Neuronal stem cell (in vitro differentiated cells): Measurements from ENCODE around the gene CCDC184. TPM values are rescaled to one million over a fixed set of nuclear protein-coding genes. Genes with fewer than 3 reads are reported as not detected.

Experiments
- DNase-seq: peaks from one replicate; pipeline ENCODE4 v3.0.0-alpha.2; 2013; ENCODE audit warnings: low spot score
- H2AFZ ChIP-seq: one replicate; pipeline ENCODE4 v1.6.1; 2013; ENCODE audit warnings: mild to moderate bottlenecking, low read length, inconsistent platforms
- H2AK5ac ChIP-seq: 2 replicates; pipeline ENCODE4 v1.6.1; 2013; ENCODE audit warnings: low read depth, mild to moderate bottlenecking, inconsistent platforms, low read length, moderate library complexity, mixed read lengths
- H2BK120ac ChIP-seq: 2 replicates; pipeline ENCODE4 v1.6.1; 2013; ENCODE audit warnings: low read depth, mild to moderate bottlenecking, inconsistent platforms, low read length, moderate library complexity, mixed read lengths
- H2BK12ac ChIP-seq: one replicate; pipeline ENCODE4 v1.6.1; 2013; ENCODE audit warnings: low read length, inconsistent platforms
- H2BK15ac ChIP-seq: 2 replicates; pipeline ENCODE4 v1.6.1; 2013; ENCODE audit warnings: mild to moderate bottlenecking, low read length, inconsistent platforms, mixed read lengths
- H2BK5ac ChIP-seq: one replicate; pipeline ENCODE4 v1.6.1; 2013; ENCODE audit warnings: inconsistent platforms, mild to moderate bottlenecking, low read length, moderate library complexity
- H3K14ac ChIP-seq: one replicate; pipeline ENCODE4 v1.6.1; 2013; ENCODE audit warnings: low read length, inconsistent platforms
- H3K18ac ChIP-seq: 2 replicates; pipeline ENCODE4 v1.6.1; 2013; ENCODE audit warnings: low read length, inconsistent platforms
- H3K23ac ChIP-seq: 2 replicates; pipeline ENCODE4 v1.6.1; 2013; ENCODE audit warnings: low read depth, mild to moderate bottlenecking, mixed read lengths, low read length, inconsistent platforms; ENCODE audit not compliant: poor library complexity
- H3K27ac ChIP-seq: replicated peaks from 3 replicates; pipeline ENCODE4 v1.5.1; 2013; ENCODE audit warnings: low read length, inconsistent platforms
- H3K27me3 ChIP-seq, 3 experiments: 2 replicates each; pipeline ENCODE4 v1.6.1; 2013; ENCODE audit warnings: low read length in 3 of 3, mild to moderate bottlenecking in 2 of 3, inconsistent platforms in 1 of 3, low read depth in 1 of 3, mixed read lengths in 1 of 3, moderate library complexity in 1 of 3; ENCODE audit not compliant: control insufficient read depth in 3 of 3, insufficient read depth in 3 of 3
- H3K36me3 ChIP-seq, 2 donors: replicated peaks in 1 of 2; 2 replicates each; pipeline ENCODE4 v1.6.1; 2013; ENCODE audit warnings: low read length in 2 of 2; ENCODE audit not compliant: control insufficient read depth in 2 of 2, insufficient read depth in 2 of 2
- H3K4ac ChIP-seq: 2 replicates; pipeline ENCODE4 v1.6.1; 2013; ENCODE audit warnings: inconsistent platforms, mild to moderate bottlenecking, low read length, moderate library complexity
- H3K4me1 ChIP-seq, 2 donors: 1 replicate in 1 of 2; 2 replicates in 1 of 2; pipeline ENCODE4 v1.6.1; 2013; ENCODE audit warnings: low read length in 2 of 2, low read depth in 1 of 2; ENCODE audit not compliant: control insufficient read depth in 2 of 2, insufficient read depth in 1 of 2
- H3K4me2 ChIP-seq: one replicate; pipeline ENCODE4 v1.6.1; 2013; ENCODE audit warnings: mild to moderate bottlenecking, low read length, inconsistent platforms; ENCODE audit not compliant: insufficient read depth, poor library complexity, severe bottlenecking
- H3K4me3 ChIP-seq, 2 donors: 2 replicates each; pipeline ENCODE4 v1.5.1; 2013; ENCODE audit warnings: low read length in 2 of 2, mild to moderate bottlenecking in 2 of 2, inconsistent platforms in 1 of 2, moderate library complexity in 1 of 2
- H3K79me1 ChIP-seq: one replicate; pipeline ENCODE4 v1.6.1; 2013; ENCODE audit warnings: low read depth, mild to moderate bottlenecking, inconsistent platforms, low read length, moderate library complexity
- H3K9ac ChIP-seq: one replicate; pipeline ENCODE4 v1.6.1; 2013; ENCODE audit warnings: mild to moderate bottlenecking, low read depth, low read length, inconsistent platforms; ENCODE audit not compliant: poor library complexity
- H3K9me3 ChIP-seq, 2 donors: replicated peaks in 1 of 2; 2 replicates each; pipeline versions ENCODE3 to v1.6.1; 2013; ENCODE audit warnings: low read length in 2 of 2, mild to moderate bottlenecking in 2 of 2, inconsistent platforms in 1 of 2, low read depth in 1 of 2, mixed read lengths in 1 of 2, moderate library complexity in 1 of 2; ENCODE audit not compliant: control insufficient read depth in 2 of 2, insufficient read depth in 1 of 2
- H4K8ac ChIP-seq: one replicate; pipeline ENCODE4 v1.6.1; 2013; ENCODE audit warnings: low read depth, mild to moderate bottlenecking, inconsistent platforms, low read length, moderate library complexity
- H4K91ac ChIP-seq: one replicate; pipeline ENCODE4 v1.6.1; 2013; ENCODE audit warnings: low read length, low read depth, mild to moderate bottlenecking, inconsistent platforms; ENCODE audit not compliant: poor library complexity
- WGBS, 2 donors: extraction: QIAGEN DNeasy Blood & Tissue Kit; methylation state at CpG; one replicate each; pipeline ENCODE4 v1.1.7; 2013; ENCODE audit warnings: missing lambda C conversion rate in 2 of 2, mixed read lengths in 1 of 2; ENCODE audit not compliant: insufficient read length in 2 of 2, insufficient replicate concordance in 1 of 2; ENCODE audit errors: extremely low coverage in 2 of 2; 5-methylcytosine and 5-hydroxymethylcytosine counted together
- polyA plus RNA-seq, 2 experiments: library from polyadenylated mRNA; stranded (reverse); fragments of 200-250 nt; gene quantifications; one replicate each; pipeline ENCODE4 v1.2.3, GENCODE V29; 2013

The CCDC184 gene
- polyA plus RNA-seq (2013, experiment 1 of 2) = 3.2 TPM
- 3.0 TPM for polyA plus RNA-seq (2013, experiment 2 of 2)

DNA sequence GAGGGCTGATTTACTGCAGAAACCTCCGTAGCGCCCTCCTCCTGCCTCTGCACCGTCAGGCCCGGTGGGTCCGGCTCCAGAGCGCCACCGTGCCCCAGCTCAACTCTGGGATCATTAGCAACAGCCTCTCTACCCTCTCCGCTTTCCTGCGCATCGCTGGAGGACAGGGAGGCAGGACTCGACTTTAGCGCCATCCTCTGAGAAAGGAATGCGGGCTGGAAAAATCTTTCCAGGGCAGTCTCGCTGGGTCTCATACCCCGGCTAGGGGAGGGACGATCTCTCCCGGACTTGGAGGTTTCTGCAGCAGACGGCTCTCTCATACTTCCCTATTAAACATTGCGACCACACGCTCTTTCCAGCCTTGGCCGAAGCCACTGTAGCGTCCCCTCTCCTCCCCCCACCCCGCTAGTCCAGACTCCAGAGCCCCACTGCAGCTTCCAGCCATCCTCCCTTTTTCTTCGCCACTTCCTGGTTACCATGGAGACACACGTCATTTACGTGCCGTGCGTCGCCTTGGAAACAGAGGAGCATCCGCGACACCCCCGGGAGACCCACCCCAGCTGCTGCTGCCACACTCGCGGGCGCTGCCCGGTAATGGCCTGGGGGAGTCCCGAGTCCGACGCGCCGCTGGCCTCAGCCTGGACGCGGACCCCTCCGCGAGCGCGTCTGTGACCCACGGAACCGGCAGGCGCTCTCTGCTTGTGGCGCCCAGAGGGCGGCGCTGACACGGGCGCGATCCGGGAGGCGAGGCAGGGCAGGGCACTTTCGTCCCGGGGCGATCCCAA lies at the start of gene CCDC184:
Gene CCDC184, plus strand, starts transcription at position 554 of the 785 bp plus-strand sequence. CDS start 479 bp downstream, outside the sequence.
- peak; percentile 86 for DNase-seq
- Histone ChIP-seq H2BK15ac (no peak within 1 kb of the TSS), H3K27ac (peak within 1 kb of the TSS; percentile 84), H3K79me1 (no peaks in the 10 kb centered on the region), H2BK120ac (peak within 1 kb of the TSS; percentile 53), H3K4ac (no peak within 1 kb of the TSS), H2AFZ (peak within 1 kb of the TSS; percentile 93), H3K18ac (peak within 1 kb of the TSS; percentile 84), H3K4me2 (peak within 1 kb of the TSS; percentile 85), H3K14ac (no peak within 1 kb of the TSS), H4K8ac (no peak within 1 kb of the TSS), H3K4me3 (peak within 1 kb of the TSS; percentile 65 to 95), H3K9me3 (no peaks in the 10 kb centered on the region), H4K91ac (no peak within 1 kb of the TSS), H3K36me3 (no peaks in the 10 kb centered on the region), H3K23ac (no peak within 1 kb of the TSS), H2BK5ac (peak within 1 kb of the TSS; percentile 32), H2AK5ac (peak within 1 kb of the TSS; percentile 21), H3K4me1 (peaks cover 15 to 23% of the 10 kb centered on the region in 2 donors), H3K27me3 (peaks cover 0 to 21% (median 8%) of the 10 kb centered on the region in 3 experiments), H3K9ac (peak within 1 kb of the TSS; percentile 27), H2BK12ac (no peak within 1 kb of the TSS)
- WGBS, 2 donors = no CpG with 5 or more reads among the region's 61 CpGs

DNA sequence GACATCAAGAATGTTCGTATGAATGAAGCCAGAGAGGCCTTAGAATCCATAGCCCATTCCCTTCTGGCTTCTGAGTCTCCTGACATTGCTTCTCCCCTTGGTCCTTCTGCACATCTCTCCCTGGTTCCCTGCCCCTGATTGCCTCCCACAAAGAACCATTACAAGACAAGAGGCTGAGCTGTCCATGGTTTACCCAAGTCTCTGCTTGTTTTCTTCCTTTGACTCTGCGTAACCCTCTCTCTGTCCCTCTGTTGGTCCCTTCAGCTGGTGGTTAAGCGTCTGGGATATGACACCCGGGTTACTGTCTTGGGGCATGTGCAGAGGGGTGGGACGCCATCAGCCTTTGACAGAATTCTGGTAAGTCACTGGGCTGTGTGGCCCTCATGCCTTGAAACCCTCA lies 48.4 kb upstream of the CCDC184 start:
- DNase-seq = no peak
- H2BK120ac ChIP-seq = no peak overlapping the region
- H3K23ac ChIP-seq = no peak overlapping the region
- H3K79me1 ChIP-seq = no peaks in the 10 kb centered on the region
- H3K4ac ChIP-seq = no peak overlapping the region
- no peak overlapping the region for H3K18ac ChIP-seq
- H2AFZ ChIP-seq = no peak overlapping the region
- no peak overlapping the region for H2BK5ac ChIP-seq
- no peak overlapping the region for H3K9ac ChIP-seq
- no peak overlapping the region for H2BK15ac ChIP-seq
- no peaks in the 10 kb centered on the region for H3K9me3 ChIP-seq
- H2BK12ac ChIP-seq = no peak overlapping the region
- no peaks in the 10 kb centered on the region for H3K27me3 ChIP-seq
- H3K4me2 ChIP-seq = no peak overlapping the region
- H4K91ac ChIP-seq = no peak overlapping the region
- no peak overlapping the region for H3K14ac ChIP-seq
- no CpG with 5 or more reads among the region's 5 CpGs for WGBS, 2 donors
- no peak overlapping the region for H3K27ac ChIP-seq
- no peak overlapping the region for H2AK5ac ChIP-seq
- H3K36me3 ChIP-seq = peaks cover 53 to 95% of the 10 kb centered on the region in 2 donors
- H3K4me3 ChIP-seq = no peak overlapping the region
- no peaks in the 10 kb centered on the region for H3K4me1 ChIP-seq
- no peak overlapping the region for H4K8ac ChIP-seq

- no peak overlapping the region for H3K4me3 ChIP-seq
- WGBS, 2 donors = no CpG with 5 or more reads among the region's 7 CpGs
- H3K4me2 ChIP-seq = no peak overlapping the region
- H3K18ac ChIP-seq = no peak overlapping the region
- H3K4ac ChIP-seq = no peak overlapping the region
- H3K36me3 ChIP-seq = peaks cover 52 to 100% of the 10 kb centered on the region in 2 donors
- H3K23ac ChIP-seq = no peak overlapping the region
- H2BK15ac ChIP-seq = no peak overlapping the region
- H3K14ac ChIP-seq = no peak overlapping the region
- no peak overlapping the region for H4K91ac ChIP-seq
- H2BK12ac ChIP-seq = no peak overlapping the region
- H3K9ac ChIP-seq = no peak overlapping the region
- H3K27me3 ChIP-seq = no peaks in the 10 kb centered on the region
- no peak for DNase-seq
- H2BK5ac ChIP-seq = no peak overlapping the region
- no peak overlapping the region for H4K8ac ChIP-seq
- no peaks in the 10 kb centered on the region for H3K79me1 ChIP-seq
- no peaks in the 10 kb centered on the region for H3K9me3 ChIP-seq
- H2AFZ ChIP-seq = no peak overlapping the region
- no peak overlapping the region for H2BK120ac ChIP-seq
- H3K27ac ChIP-seq = no peak overlapping the region
- no peak overlapping the region for H2AK5ac ChIP-seq
- no peaks in the 10 kb centered on the region for H3K4me1 ChIP-seq
Measured at GRCh38 chr12:48142818-48143674, 40.4 kb upstream of the CCDC184 start.

DNA sequence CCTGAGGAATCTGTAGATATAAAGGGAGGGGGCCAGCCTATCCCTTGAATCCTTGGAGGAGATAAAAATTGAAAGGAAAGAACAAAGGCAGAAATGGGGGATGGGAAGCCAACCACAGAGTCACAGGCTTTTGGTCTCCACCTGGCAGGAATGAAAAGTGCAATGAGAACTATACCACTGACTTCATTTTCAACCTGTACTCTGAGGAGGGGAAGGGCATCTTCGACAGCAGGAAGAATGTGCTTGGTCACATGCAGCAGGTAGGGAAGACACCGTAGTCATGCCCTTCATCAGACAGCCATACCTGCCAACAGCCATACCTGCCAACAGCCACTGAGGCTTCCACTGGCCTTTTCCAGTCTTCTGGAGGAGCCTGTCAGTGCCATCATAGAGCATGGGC lies 39.5 kb upstream of the CCDC184 start:
- H3K9me3 ChIP-seq = no peaks in the 10 kb centered on the region

More for the DNA sequence above, 39.5 kb upstream of the CCDC184 start:
- no peak overlapping the region for H2BK5ac ChIP-seq
- H2AFZ ChIP-seq = no peak overlapping the region
- no peak overlapping the region for H3K14ac ChIP-seq
- no peak overlapping the region for H3K4me2 ChIP-seq
- H3K4me3 ChIP-seq = no peak overlapping the region
- H3K27me3 ChIP-seq = no peaks in the 10 kb centered on the region
- no peaks in the 10 kb centered on the region for H3K4me1 ChIP-seq
- no peak overlapping the region for H4K8ac ChIP-seq
- H3K9ac ChIP-seq = no peak overlapping the region
- no peak overlapping the region for H3K27ac ChIP-seq
- no peak overlapping the region for H2BK120ac ChIP-seq
- WGBS, 2 donors = no CpG with 5 or more reads among the region's 2 CpGs
- no peak overlapping the region for H3K4ac ChIP-seq
- H2AK5ac ChIP-seq = no peak overlapping the region
- no peak overlapping the region for H3K23ac ChIP-seq
- no peak overlapping the region for H2BK12ac ChIP-seq
- H4K91ac ChIP-seq = no peak overlapping the region
- no peak overlapping the region for H2BK15ac ChIP-seq
- no peak overlapping the region for H3K18ac ChIP-seq
- no peaks in the 10 kb centered on the region for H3K79me1 ChIP-seq
- peaks cover 48 to 98% of the 10 kb centered on the region in 2 donors for H3K36me3 ChIP-seq
- no peak for DNase-seq
